Thoracic aorta (tissue), 2 donors: Measurements from ENCODE around the gene MRPL34. TPM values are rescaled to one million over a fixed set of nuclear protein-coding genes. Genes with fewer than 3 reads are reported as not detected.

Source experiments
- ATAC-seq: fragments of 150-250 bp; one replicate; pipeline ENCODE4 v1.8.0; 2017; ENCODE audit warnings: low read depth; ENCODE audit not compliant: insufficient number of reproducible peaks, low FRiP score
- DNase-seq: peaks from one replicate; pipeline ENCODE4 v3.0.0-alpha.2; 2020; ENCODE audit warnings: low spot score
- H3K27ac ChIP-seq, 2 donors: fragments of 200-600 bp; sonication (generic); 1 replicate in 1 of 2; 2 replicates in 1 of 2; pipeline ENCODE4 v1.5.1; 2016; ENCODE audit warnings: mild to moderate bottlenecking in 2 of 2, moderate library complexity in 2 of 2
- H3K27me3 ChIP-seq: fragments of 200-600 bp; sonication (generic); replicated peaks from 2 replicates; pipeline ENCODE4 v1.6.0; 2016; ENCODE audit warnings: mild to moderate bottlenecking; ENCODE audit not compliant: insufficient read depth
- H3K36me3 ChIP-seq: fragments of 200-600 bp; sonication (generic); one replicate; pipeline ENCODE4 v1.5.1; 2016
- H3K4me1 ChIP-seq, 2 donors: fragments of 200-600 bp; sonication (generic); 1 replicate in 1 of 2; 2 replicates in 1 of 2; pipeline versions ENCODE4 v1.5.1 to v1.6.0; 2016; ENCODE audit warnings: low read depth in 2 of 2, mild to moderate bottlenecking in 1 of 2; ENCODE audit not compliant: control insufficient read depth in 1 of 2
- H3K4me3 ChIP-seq: fragments of 200-600 bp; sonication (generic); 2 replicates; pipeline ENCODE4 v1.5.1; 2016; ENCODE audit warnings: mild to moderate bottlenecking
- H3K9me3 ChIP-seq: fragments of 200-600 bp; sonication (generic); 2 replicates; pipeline ENCODE4 v1.5.1; 2016
- CTCF ChIP-seq: fragments of 200-600 bp; sonication (generic); IDR thresholded peaks from one replicate; pipeline ENCODE4 v1.5.1; 2019; ENCODE audit warnings: antibody characterized with exemption
- total RNA-seq, 2 donors: library from RNA; depleted of rRNA; stranded (reverse); fragments of >200 nt; gene quantifications; one replicate each; pipeline versions ENCODE4 v1.1.0 to v1.2.3, GENCODE V29; 2016

Gene MRPL34
- total RNA-seq, 2 donors from 2014 or later: 132 to 140 TPM

GRCh38 chr19:17348700-17349099 lies 43.0 kb downstream of the MRPL34 start:
- Histone ChIP-seq H3K27ac (peak overlapping the region; percentile 73 to 94), H3K4me1 (peaks cover 22 to 47% of the 10 kb centered on the region in 2 donors), H3K36me3 (no peaks in the 10 kb centered on the region), H3K4me3 (peak overlapping the region; percentile 56), H3K27me3 (no peaks in the 10 kb centered on the region), H3K9me3 (no peaks in the 10 kb centered on the region)
- peak; percentile 23 for ATAC-seq
- no peak for TF ChIP-seq CTCF
- peak; percentile 51 for DNase-seq

- H3K27ac ChIP-seq: no peak overlapping the region
These were observed 46.3 kb downstream of the MRPL34 start for GRCh38 chr19:17351815-17352435.

GRCh38 chr19:17352608-17353280 lies 47.1 kb downstream of the MRPL34 start:
- Histone ChIP-seq H3K4me3 (no peak overlapping the region), H3K27ac (peak overlapping the region in 1 of 2 donors; percentile 39), H3K36me3 (no peaks in the 10 kb centered on the region), H3K4me1 (peaks cover 13 to 29% of the 10 kb centered on the region in 2 donors), H3K9me3 (no peaks in the 10 kb centered on the region), H3K27me3 (no peaks in the 10 kb centered on the region)
- DNase-seq (no peak), ATAC-seq (no peak)
- TF ChIP-seq CTCF: no peak

More at GRCh38 chr19:17351815-17352435, 46.3 kb downstream of the MRPL34 start:
- no peak for ATAC-seq
- H3K9me3 ChIP-seq: no peaks in the 10 kb centered on the region
- no peak for TF ChIP-seq CTCF
- DNase-seq: no peak
- H3K4me3 ChIP-seq: no peak overlapping the region
- no peaks in the 10 kb centered on the region for H3K27me3 ChIP-seq
- peaks cover 21 to 36% of the 10 kb centered on the region in 2 donors for H3K4me1 ChIP-seq
- no peaks in the 10 kb centered on the region for H3K36me3 ChIP-seq

GRCh38 chr19:17353386-17353785 lies 47.7 kb downstream of the MRPL34 start:
- no peak overlapping the region for H3K4me3 ChIP-seq
- no peak overlapping the region for H3K27ac ChIP-seq
- no peaks in the 10 kb centered on the region for H3K27me3 ChIP-seq
- DNase-seq: no peak
- ATAC-seq: no peak
- no peak for TF ChIP-seq CTCF
- H3K9me3 ChIP-seq: no peaks in the 10 kb centered on the region
- H3K36me3 ChIP-seq: no peaks in the 10 kb centered on the region
- H3K4me1 ChIP-seq: peaks cover 6 to 29% of the 10 kb centered on the region in 2 donors

Other genes with a start within 250 kb of the MRPL34 start
- 10 to 100 TPM in 1 of 2 donors, 1 to 10 TPM in 1; 2.2 to 11.3 TPM for gene HAUS8, start 230.4 kb upstream of the MRPL34 start, total RNA-seq
- 100 to 1,000 TPM; 229 to 257 TPM for gene MYO9B, start 230.1 kb upstream of the MRPL34 start, total RNA-seq
- gene USE1, start 90.5 kb upstream of the MRPL34 start, total RNA-seq: 10 to 100 TPM; 11.5 to 13.7 TPM
- gene OCEL1, start 79.6 kb upstream of the MRPL34 start, total RNA-seq: 10 to 100 TPM; 12.4 to 13.3 TPM
- 10 to 100 TPM; 42.0 to 68.1 TPM for gene NR2F6, start 60.0 kb upstream of the MRPL34 start, total RNA-seq
- gene USHBP1, start 41.1 kb upstream of the MRPL34 start, total RNA-seq: 1 to 10 TPM; 3.5 to 4.0 TPM
- gene BABAM1, start 38.4 kb upstream of the MRPL34 start, total RNA-seq: 10 to 100 TPM; 55.2 to 87.2 TPM
- gene ANKLE1, start 24.0 kb upstream of the MRPL34 start, total RNA-seq: 1 to 10 TPM in 1 of 2 donors, not detected in 1; 1.2 TPM
- 10 to 100 TPM in 1 of 2 donors, 1 to 10 TPM in 1; 9.8 to 24.0 TPM for gene ABHD8, start 2.4 kb upstream of the MRPL34 start, total RNA-seq
- gene DDA1, start 3.7 kb downstream of the MRPL34 start, total RNA-seq: 10 to 100 TPM in 1 of 2 donors, 1 to 10 TPM in 1; 8.9 to 13.5 TPM
- 10 to 100 TPM in 1 of 2 donors, 1 to 10 TPM in 1; 9.5 to 13.4 TPM for gene ANO8, start 29.0 kb downstream of the MRPL34 start, total RNA-seq
- 10 to 100 TPM; 20.7 to 72.5 TPM for gene GTPBP3, start 31.7 kb downstream of the MRPL34 start, total RNA-seq
- 100 to 1,000 TPM; 120 to 126 TPM for gene PLVAP, start 71.5 kb downstream of the MRPL34 start, total RNA-seq
- not detected for gene CCDC194, start 88.3 kb downstream of the MRPL34 start, total RNA-seq
- gene BST2, start 99.8 kb downstream of the MRPL34 start, total RNA-seq: 100 to 1,000 TPM; 113 to 144 TPM
- gene MVB12A, start 114.2 kb downstream of the MRPL34 start, total RNA-seq: 100 to 1,000 TPM in 1 of 2 donors, 10 to 100 TPM in 1; 25.3 to 103 TPM
- gene TMEM221, start 142.8 kb downstream of the MRPL34 start, total RNA-seq: not detected
- gene NXNL1, start 155.1 kb downstream of the MRPL34 start, total RNA-seq: not detected
- 10 to 100 TPM; 29.1 to 36.4 TPM for gene SLC27A1, start 164.7 kb downstream of the MRPL34 start, total RNA-seq
- gene PGLS, start 205.8 kb downstream of the MRPL34 start, total RNA-seq: 10 to 100 TPM; 67.4 to 92.9 TPM
- gene COLGALT1, start 249.8 kb downstream of the MRPL34 start, total RNA-seq: 10 to 100 TPM; 73.7 to 94.1 TPM